ENCODE results near the gene BTF3.
"Not testable (repeated sequence)": the region's sequence is repeated elsewhere in the genome, so short reads cannot be mapped to it uniquely, and the experiment has no call there.

The BTF3 gene

DNA sequence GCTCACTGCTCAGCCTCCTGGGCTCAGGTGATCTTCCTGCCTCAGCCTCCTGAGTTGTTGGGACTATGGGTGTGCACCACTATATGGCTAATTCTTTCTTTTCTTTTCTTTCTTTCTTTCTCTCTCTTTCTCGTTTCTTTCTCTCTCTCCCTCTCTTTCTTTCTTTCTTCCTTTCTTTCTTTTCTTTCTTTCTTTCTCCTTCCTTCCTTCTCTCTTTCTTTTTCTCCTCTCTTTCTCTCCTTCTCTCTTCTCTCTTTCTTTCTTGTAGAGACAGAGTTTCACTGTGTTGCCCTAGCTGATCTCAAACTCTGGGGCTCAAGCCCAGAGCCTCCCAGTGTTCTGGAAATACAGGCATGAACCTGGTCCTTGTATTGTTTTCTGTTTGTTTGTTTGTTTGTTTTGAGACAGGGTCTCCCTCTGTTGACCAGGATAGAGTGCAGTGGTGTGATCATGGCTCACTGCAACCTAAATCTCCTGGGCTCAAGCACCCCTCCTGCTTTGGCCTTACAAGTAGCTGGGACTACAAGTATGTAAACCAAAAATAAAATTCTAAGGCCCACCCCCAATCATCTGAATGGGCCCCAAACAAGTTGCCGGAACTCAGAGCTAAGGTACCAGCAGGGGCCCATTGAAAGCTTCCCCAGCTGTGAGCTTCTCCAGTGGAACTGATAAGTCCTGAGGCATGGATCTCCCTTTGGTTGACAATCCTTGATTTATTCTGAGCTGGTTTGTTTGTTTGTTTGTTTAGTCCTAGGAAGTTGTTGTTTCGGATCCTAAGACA lies 11.9 kb upstream of the BTF3 start:
- no peak for DNase-seq

DNA sequence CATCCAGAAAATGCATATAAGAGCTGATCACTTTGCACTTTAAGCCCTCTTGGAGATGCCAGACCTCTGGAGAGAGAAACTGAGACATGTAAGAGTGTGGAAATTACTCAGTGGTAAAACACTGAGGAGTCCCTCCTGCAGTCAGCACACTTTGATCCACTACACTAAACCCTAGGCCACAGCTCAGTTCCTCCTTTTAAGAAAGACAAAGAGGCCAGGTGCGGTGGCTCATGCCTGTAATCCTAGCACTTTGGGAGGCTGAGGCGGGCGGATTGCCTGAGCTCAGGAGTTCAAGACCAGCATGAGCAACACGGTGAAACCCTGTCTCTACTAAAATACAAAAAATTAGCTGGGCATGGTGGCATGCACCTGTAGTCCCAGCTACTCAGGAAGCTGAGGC lies 11.0 kb upstream of the BTF3 start:
- not testable (repeated sequence) for DNase-seq

DNA sequence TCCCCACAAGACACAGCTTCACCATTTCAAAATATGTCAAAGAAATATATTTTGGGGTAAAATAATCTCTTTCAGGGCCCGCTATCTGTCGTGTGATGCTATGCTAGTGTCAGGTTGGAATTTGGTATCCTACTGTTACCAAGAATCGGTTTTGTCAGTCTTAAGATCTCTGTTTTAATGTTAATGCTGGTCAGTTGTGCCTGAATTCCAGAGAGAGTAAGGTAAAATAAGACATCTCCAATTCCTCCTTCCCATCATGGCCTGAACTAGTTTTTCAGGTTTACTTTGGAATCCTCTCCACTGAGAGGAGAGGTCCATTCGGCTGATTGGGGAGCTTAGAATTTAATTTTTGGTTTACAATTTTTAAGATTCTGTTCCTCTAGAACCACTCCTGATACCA lies 10.4 kb upstream of the BTF3 start:
- DNase-seq = no peak

DNA sequence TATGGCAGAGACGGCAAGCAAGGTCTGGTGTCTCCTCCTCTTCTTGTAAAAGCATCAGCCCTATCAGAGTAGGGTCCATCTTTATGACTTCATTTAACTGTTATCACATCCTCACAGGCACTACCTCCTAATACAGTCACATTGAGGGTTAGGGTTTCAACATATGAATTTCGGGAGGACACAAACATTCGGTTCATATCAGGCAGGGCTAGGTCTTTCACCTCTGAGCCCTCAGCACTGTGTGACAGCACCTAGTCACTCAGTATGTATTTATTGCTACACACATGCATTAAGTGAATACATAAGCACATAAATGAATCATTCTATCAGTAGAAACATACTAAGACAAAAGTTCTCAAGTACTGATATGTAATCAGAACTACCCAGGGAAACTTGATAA lies 9.4 kb upstream of the BTF3 start:
- no peak for DNase-seq

- DNase-seq = no peak
These were observed 8.2 kb upstream of the BTF3 start for GRCh38 chr5:73490088-73490487.

- DNase-seq = no peak
These were observed 7.1 kb upstream of the BTF3 start for GRCh38 chr5:73491155-73491554.

GRCh38 chr5:73493421-73493820 lies 4.8 kb upstream of the BTF3 start:
- no peak for DNase-seq

- DNase-seq = no peak
These were observed 3.5 kb upstream of the BTF3 start for GRCh38 chr5:73494721-73495120.

- DNase-seq = no peak
These were observed 2.4 kb upstream of the BTF3 start for GRCh38 chr5:73495772-73496335.

- peak; percentile 76 for DNase-seq
These were observed 1.2 kb upstream of the BTF3 start for GRCh38 chr5:73496984-73497457.

- DNase-seq = no peak
These were observed 665 bp upstream of the BTF3 start for GRCh38 chr5:73497497-73498056.

GRCh38 chr5:73499187-73499586 lies 945 bp downstream of the BTF3 start:
- DNase-seq = no peak

DNA sequence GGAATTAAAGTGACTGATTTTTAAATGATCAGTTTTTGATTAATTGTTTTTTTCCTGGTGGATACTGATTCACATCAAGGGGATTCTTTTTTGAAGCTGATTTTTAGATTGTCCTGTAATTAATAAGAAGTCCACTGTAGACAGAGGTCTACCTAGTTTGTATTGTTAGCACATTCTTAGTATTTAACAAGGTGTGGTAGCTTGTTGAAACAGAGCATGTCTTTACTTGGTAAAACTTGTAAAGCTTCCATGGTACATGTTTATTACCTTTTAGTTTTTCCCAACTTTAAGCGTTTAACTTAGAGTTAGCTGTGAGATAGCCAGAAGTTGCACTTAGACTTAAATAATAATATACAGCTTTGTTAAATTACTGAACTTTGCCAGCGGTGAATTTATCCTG lies 1.5 kb downstream of the BTF3 start:
- no peak for DNase-seq

DNA sequence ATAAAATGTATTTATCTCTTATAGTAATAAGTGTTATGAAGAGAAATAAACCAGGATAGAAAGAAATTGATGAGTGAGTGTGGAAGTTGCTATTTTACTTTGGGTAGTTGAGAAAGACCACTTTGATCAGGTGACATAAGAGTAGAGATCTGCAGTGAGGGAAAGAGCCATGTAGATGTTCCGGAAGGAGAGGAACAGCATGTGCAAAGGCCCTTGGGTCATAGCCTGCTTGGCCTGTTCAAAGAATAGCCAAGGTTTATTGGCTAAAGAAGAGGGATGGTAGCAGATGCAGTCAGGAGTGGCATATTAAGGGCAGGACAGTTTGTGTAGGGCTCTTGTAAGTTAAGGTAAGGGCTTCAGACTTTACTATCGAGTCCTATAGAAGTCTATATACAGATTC lies 3.2 kb downstream of the BTF3 start:
- no peak for DNase-seq

- DNase-seq = no peak
These were observed 8.3 kb downstream of the BTF3 start for GRCh38 chr5:73506459-73506955.

GRCh38 chr5:73507062-73507461 lies 8.8 kb downstream of the BTF3 start:
- DNase-seq = no peak

DNA sequence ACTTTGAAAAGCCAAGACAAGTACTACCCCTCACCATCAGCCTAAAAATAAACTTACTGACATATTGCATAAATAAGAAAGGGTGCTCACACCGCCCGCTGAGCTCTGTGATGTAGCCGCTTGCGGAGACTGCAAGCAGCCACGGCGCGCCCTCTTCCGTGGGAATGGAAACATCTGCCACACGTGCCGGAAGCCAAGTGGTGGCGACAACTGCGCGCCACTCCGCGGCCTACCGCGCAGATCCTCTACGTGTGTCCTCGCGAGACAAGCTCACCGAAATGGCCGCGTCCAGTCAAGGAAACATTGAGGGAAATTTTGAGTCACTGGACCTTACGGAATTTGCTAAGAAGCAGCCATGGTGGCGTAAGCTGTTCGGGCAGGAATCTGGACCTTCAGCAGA lies 10.3 kb downstream of the BTF3 start:
- DNase-seq = not testable (repeated sequence)

GRCh38 chr5:73513996-73514395 lies 15.8 kb downstream of the BTF3 start:
- DNase-seq = no peak

- DNase-seq = no peak
These were observed 16.2 kb downstream of the BTF3 start for GRCh38 chr5:73514418-73514817.

GRCh38 chr5:73515232-73515631 lies 17.0 kb downstream of the BTF3 start:
- no peak for DNase-seq

DNA sequence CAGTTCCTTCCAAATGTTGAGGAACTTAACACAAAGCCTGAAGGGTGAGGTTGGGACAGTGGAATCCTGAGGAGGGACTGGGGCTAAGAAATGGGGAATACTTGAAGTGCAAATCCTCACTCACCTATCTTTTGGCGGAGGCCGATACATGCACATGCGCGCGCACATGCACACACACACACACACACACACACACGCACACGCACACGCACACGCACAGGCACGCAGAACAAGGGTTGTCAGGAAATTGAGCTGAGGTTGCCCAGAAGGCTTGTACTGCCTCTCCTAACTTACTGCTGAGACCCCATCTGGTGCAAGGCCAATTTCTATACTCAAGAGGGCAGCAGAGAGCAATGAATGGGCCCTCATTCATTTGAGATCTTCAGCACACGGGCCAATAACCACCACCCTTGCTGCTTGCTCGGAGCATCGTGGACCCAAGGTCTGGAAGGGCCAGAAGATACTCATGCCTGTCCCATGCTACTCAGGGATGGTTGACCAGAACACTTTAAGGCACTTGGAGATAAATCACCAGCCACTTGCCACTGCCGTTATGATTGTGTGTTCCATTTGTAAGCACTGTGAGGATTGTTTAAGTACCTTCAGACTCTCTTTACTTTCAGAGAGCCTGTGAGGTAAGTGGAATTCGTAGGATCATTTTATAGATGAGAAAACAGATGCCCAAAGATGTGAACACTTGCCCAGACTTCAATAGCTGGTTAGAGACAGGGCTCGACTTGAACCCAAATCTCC lies 21.5 kb downstream of the BTF3 start:
- peak; percentile 80 for DNase-seq

GRCh38 chr5:73522989-73523388 lies 24.7 kb downstream of the BTF3 start:
- no peak for DNase-seq

- no peak for DNase-seq
These were observed 25.6 kb downstream of the BTF3 start for GRCh38 chr5:73523861-73524260.

Measured in fibroblast of skin of back (primary cell).